Ishikawa (cell line): ENCODE data around the gene GNPTG.

Experiments
- CEBPB ChIP-seq: IDR thresholded peaks from 2 replicates; pipeline ENCODE4 v1.6.1; 2012
- CREB1 ChIP-seq: IDR thresholded peaks from 2 replicates; pipeline ENCODE4 v1.6.1; 2012; ENCODE audit warnings: low read depth
- EGR1 ChIP-seq: IDR thresholded peaks from 2 replicates; pipeline ENCODE4 v1.6.1; 2012
- EP300 ChIP-seq: IDR thresholded peaks from 2 replicates; pipeline ENCODE4 v1.6.1; 2012; ENCODE audit warnings: borderline replicate concordance
- FOXM1 ChIP-seq: IDR thresholded peaks from 2 replicates; pipeline ENCODE4 v1.6.1; 2012; ENCODE audit warnings: low read depth, borderline replicate concordance
- NFIC ChIP-seq: IDR thresholded peaks from 2 replicates; pipeline ENCODE4 v1.6.1; 2012
- RAD21 ChIP-seq: IDR thresholded peaks from 2 replicates; pipeline ENCODE4 v1.6.1; 2012; ENCODE audit warnings: low read depth
- TAF1 ChIP-seq: IDR thresholded peaks from 2 replicates; pipeline ENCODE4 v1.6.1; 2012; ENCODE audit warnings: low read depth, mild to moderate bottlenecking
- TCF12 ChIP-seq: IDR thresholded peaks from 2 replicates; pipeline ENCODE4 v1.6.1; 2012; ENCODE audit warnings: low read depth
- TEAD4 ChIP-seq: IDR thresholded peaks from 2 replicates; pipeline ENCODE4 v1.6.1; 2012
- YY1 ChIP-seq: IDR thresholded peaks from 2 replicates; pipeline ENCODE4 v1.6.1; 2012; ENCODE audit warnings: low read depth
- ZBTB7A ChIP-seq: IDR thresholded peaks from 2 replicates; pipeline ENCODE4 v1.6.1; 2012; ENCODE audit warnings: low read depth
- TF ChIP-seq, protein P1 (sequence below): IDR thresholded peaks from 2 replicates; pipeline ENCODE4 v1.6.1; 2012; ENCODE audit warnings: low read depth, mild to moderate bottlenecking
- TF ChIP-seq, protein P2 (sequence below): IDR thresholded peaks from 2 replicates; pipeline ENCODE4 v1.6.1; 2012
- TF ChIP-seq, protein P3 (sequence below): IDR thresholded peaks from 2 replicates; pipeline ENCODE4 v1.6.1; 2012

GNPTG gene

DNA sequence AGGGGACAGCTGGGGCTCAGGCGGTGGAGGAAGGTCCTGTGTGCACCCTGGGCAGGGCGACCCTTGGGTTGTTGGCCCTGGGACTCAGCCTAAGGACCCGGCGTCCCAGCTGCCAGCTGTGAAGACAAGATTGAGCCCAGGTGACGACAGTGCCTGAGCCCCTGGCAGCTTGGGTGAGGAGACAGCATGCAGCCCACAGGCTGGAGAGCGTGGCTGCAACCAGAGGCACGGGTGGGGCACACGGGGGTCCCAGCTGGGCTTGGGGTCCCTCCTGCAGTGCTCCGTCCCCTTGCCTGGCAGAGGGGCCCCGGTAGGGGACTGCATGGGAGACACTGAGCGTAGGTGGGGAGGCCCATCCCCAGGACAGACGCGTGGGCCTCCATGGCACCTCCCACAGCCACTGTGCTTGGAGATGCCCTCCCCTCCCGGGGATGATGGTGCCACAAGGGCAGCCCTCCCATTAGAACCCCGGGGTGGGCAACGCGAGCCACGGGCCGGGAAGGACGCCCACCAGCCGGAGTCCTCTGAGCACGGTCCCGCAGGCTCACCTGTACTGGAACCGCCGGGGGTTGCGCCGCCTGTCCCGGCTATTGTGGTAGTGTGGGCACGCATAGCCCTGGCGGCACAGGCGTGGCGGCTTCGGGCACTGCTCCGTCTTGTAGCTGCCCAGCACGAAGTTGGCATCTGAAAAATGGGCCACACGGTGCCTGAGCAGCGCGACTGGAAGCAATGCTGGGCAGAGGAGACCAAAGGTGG lies 47.3 kb downstream of the GNPTG start:
- TF ChIP-seq TAF1 (no peak), TEAD4 (no peak), RAD21 (no peak), FOXM1 (no peak), YY1 (no peak), EP300 (no peak), NFIC (no peak), ZBTB7A (no peak)
- TF ChIP-seq, protein P1, sequence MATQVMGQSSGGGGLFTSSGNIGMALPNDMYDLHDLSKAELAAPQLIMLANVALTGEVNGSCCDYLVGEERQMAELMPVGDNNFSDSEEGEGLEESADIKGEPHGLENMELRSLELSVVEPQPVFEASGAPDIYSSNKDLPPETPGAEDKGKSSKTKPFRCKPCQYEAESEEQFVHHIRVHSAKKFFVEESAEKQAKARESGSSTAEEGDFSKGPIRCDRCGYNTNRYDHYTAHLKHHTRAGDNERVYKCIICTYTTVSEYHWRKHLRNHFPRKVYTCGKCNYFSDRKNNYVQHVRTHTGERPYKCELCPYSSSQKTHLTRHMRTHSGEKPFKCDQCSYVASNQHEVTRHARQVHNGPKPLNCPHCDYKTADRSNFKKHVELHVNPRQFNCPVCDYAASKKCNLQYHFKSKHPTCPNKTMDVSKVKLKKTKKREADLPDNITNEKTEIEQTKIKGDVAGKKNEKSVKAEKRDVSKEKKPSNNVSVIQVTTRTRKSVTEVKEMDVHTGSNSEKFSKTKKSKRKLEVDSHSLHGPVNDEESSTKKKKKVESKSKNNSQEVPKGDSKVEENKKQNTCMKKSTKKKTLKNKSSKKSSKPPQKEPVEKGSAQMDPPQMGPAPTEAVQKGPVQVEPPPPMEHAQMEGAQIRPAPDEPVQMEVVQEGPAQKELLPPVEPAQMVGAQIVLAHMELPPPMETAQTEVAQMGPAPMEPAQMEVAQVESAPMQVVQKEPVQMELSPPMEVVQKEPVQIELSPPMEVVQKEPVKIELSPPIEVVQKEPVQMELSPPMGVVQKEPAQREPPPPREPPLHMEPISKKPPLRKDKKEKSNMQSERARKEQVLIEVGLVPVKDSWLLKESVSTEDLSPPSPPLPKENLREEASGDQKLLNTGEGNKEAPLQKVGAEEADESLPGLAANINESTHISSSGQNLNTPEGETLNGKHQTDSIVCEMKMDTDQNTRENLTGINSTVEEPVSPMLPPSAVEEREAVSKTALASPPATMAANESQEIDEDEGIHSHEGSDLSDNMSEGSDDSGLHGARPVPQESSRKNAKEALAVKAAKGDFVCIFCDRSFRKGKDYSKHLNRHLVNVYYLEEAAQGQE = no peak
- TF ChIP-seq, protein P2, sequence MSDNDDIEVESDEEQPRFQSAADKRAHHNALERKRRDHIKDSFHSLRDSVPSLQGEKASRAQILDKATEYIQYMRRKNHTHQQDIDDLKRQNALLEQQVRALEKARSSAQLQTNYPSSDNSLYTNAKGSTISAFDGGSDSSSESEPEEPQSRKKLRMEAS = no peak

DNA sequence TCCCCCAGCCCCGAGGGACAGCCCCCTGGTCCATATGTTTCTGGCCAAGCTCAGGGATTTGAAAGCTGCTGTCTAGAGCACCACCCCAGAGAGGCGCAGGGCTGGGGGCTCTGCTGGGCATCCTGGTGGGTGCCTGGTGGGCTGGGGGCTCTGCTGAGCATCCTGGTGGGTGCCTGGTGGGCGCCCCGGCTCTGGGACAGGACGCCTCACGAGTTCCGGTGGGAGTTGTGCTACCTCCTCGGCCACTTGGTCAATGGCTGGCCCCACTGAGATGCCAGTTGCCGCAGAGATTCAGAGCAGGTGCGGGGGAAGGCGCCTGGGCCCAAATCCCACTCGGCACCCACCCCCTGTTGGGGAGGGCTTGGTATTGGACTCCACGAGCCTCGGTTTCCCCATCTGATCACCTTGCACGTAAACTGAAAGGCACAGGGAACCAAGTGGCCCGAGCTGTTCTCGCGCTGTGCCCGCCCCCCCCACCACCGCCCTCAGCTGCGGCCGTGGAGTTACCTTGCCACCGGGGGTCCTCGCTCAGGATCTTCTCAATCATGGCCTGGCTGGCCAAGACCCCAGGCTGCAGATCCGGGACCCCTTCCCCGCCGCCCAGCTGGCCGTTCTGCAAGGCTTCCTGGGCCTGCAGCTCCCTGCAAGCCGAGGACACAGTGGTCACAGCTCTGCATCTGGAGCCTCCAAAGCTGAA lies 49.5 kb downstream of the GNPTG start:
- TF ChIP-seq TAF1 (no peak), RAD21 (no peak), TCF12 (no peak)

DNA sequence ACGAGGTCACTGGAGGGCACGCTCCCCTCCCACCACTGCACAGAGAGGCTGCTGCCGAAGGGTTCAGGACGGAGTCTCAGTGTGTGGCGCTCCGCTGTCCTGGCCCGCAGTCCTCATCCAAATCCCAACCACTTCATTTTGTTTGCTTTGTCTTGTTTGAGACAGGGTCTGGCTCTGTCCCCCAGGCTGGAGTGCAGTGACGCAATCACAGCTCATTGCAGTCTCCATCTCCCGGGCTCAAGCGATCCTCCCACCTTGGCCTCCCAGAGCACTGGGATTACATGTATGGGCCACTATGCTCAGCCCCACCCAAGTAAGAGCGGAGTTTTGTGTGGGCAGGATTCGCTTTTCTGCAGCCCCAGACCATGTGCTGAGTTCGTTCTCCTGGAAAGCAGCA lies 50.0 kb downstream of the GNPTG start:
- no peak for TF ChIP-seq YY1
- TF ChIP-seq CEBPB = peak; percentile 15; the same call in 1 of the 2 replicates

DNA sequence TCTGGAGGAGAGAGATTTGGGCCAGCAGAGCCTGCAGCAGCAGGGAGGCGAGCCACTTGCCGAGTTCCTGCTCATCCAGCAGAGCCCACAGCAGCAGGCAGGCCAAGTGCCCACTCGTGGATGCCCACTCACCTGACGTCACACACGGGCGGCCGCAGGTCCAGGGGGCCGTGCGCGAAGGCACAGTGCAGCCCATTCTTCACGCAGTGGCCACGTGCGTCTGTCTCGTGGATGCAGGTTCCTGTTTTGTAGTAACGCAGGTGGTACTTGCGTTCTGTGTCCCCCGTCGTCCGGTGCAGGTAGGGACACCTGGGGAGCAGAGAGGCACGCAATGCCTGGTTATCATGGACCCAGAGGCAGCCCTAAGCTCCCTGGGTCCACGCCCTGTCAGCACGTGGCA lies 51.3 kb downstream of the GNPTG start:
- TF ChIP-seq FOXM1 = no peak
- no peak for TF ChIP-seq EP300
- no peak for TF ChIP-seq TCF12
- TF ChIP-seq, protein P1 = no peak
- no peak for TF ChIP-seq EGR1
- no peak for TF ChIP-seq CREB1

DNA sequence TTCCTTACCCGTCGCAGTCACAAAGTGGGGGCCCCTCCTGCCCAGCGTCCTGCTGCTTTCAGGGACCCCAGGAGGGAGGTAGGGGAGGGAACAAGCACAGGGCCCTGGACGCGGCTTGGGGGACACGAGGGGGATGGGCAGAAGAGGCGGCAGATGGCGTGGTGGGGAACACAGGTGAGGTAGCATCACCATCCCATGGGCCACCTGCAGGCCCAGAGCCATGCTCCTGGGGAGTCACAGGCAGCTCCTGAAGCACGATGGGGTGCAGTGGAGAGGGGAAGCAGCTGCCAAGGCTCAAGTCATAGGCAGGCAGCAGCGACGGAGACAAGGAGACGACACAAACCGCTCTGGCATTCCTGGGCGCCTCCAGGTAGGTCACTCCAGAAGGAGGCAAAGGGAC lies 52.0 kb downstream of the GNPTG start:
- TF ChIP-seq FOXM1 = no peak
- no peak for TF ChIP-seq CREB1
- TF ChIP-seq EGR1 = no peak
- TF ChIP-seq NFIC = no peak
- TF ChIP-seq, protein P1 = no peak
- TF ChIP-seq, protein P3, sequence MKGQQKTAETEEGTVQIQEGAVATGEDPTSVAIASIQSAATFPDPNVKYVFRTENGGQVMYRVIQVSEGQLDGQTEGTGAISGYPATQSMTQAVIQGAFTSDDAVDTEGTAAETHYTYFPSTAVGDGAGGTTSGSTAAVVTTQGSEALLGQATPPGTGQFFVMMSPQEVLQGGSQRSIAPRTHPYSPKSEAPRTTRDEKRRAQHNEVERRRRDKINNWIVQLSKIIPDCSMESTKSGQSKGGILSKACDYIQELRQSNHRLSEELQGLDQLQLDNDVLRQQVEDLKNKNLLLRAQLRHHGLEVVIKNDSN = no peak
- no peak for TF ChIP-seq YY1
- no peak for TF ChIP-seq TCF12
- TF ChIP-seq, protein P2 = no peak
- TF ChIP-seq CEBPB = no peak
- TF ChIP-seq TAF1 = no peak
- TF ChIP-seq RAD21 = no peak
- TF ChIP-seq ZBTB7A = no peak
- no peak for TF ChIP-seq EP300
- TF ChIP-seq TEAD4 = no peak
